ENCODE results near the gene PRDM8.
"Not testable (repeated sequence)": the region's sequence is repeated elsewhere in the genome, so short reads cannot be mapped to it uniquely, and the experiment has no call there.

The PRDM8 gene

GRCh38 chr4:80196922-80197573 is at the start of gene PRDM8:
TSS of gene PRDM8 (plus strand) at chr4:80197503. CDS start at chr4:80200081, 2,578 bp downstream.
- DNase-seq = no peak

- no peak for DNase-seq
These were observed 46.7 kb upstream of the PRDM8 start for GRCh38 chr4:80150387-80151180.

GRCh38 chr4:80151981-80152380 is 45.3 kb upstream of the PRDM8 start:
- DNase-seq = no peak

GRCh38 chr4:80153874-80154544 is 43.3 kb upstream of the PRDM8 start:
- no peak for DNase-seq

- no peak for DNase-seq
These were observed 42.8 kb upstream of the PRDM8 start for GRCh38 chr4:80154545-80154933.

GRCh38 chr4:80155316-80155982 is 41.9 kb upstream of the PRDM8 start:
- DNase-seq = no peak

- DNase-seq = no peak
These were observed 40.9 kb upstream of the PRDM8 start for GRCh38 chr4:80156410-80156809.

GRCh38 chr4:80161413-80162058 is 35.8 kb upstream of the PRDM8 start:
- DNase-seq = no peak

GRCh38 chr4:80162418-80162817 is 34.9 kb upstream of the PRDM8 start:
- no peak for DNase-seq

- no peak for DNase-seq
These were observed 31.4 kb upstream of the PRDM8 start for GRCh38 chr4:80165855-80166254.

GRCh38 chr4:80171251-80171650 is 26.1 kb upstream of the PRDM8 start:
- no peak for DNase-seq

GRCh38 chr4:80171656-80172055 is 25.6 kb upstream of the PRDM8 start:
- DNase-seq = no peak

GRCh38 chr4:80172203-80172602 is 25.1 kb upstream of the PRDM8 start:
- no peak for DNase-seq

GRCh38 chr4:80173401-80173800 is 23.9 kb upstream of the PRDM8 start:
- no peak for DNase-seq

GRCh38 chr4:80173841-80174240 is 23.5 kb upstream of the PRDM8 start:
- no peak for DNase-seq

GRCh38 chr4:80177793-80178192 is 19.5 kb upstream of the PRDM8 start:
- DNase-seq = not testable (repeated sequence)

GRCh38 chr4:80178964-80179363 is 18.3 kb upstream of the PRDM8 start:
- no peak for DNase-seq

GRCh38 chr4:80179637-80180161 is 17.6 kb upstream of the PRDM8 start:
- DNase-seq = no peak

- no peak for DNase-seq
These were observed 16.6 kb upstream of the PRDM8 start for GRCh38 chr4:80180743-80181142.

- DNase-seq = no peak
These were observed 15.0 kb upstream of the PRDM8 start for GRCh38 chr4:80182237-80182866.

GRCh38 chr4:80183250-80184052 is 13.9 kb upstream of the PRDM8 start:
- no peak for DNase-seq

All from NCI-H2081 treated with DMSO at 0.1 percent for 48 hours (cell line).